Left lung (tissue), 10 donors: Measurements from ENCODE around the gene FAM13A. TPM values are rescaled to one million over a fixed set of nuclear protein-coding genes. Genes with fewer than 3 reads are reported as not detected.

Experiments used
- ATAC-seq: fragments of 200-7000 bp; cut with Tn5 transposase; one replicate; pipeline ENCODE4 v1.9.1; 2020; ENCODE audit warnings: moderate library complexity
- DNase-seq, 4 donors: peaks; one replicate each; pipeline ENCODE4 v3.0.0-alpha.2; 2013 to 2020
- H3K27ac ChIP-seq, 2 donors: fragments of 200-600 bp; sonication (generic) in 1 of 2; one replicate each; pipeline versions ENCODE4 v1.5.0 to v1.8.0; 2020 to 2021
- H3K27me3 ChIP-seq, 2 donors: fragments of 200-600 bp; sonication (generic) in 1 of 2; one replicate each; pipeline versions ENCODE4 v1.5.0 to v1.8.0; 2020 to 2021
- H3K36me3 ChIP-seq, 2 donors: fragments of 200-600 bp; sonication (generic) in 1 of 2; one replicate each; pipeline versions ENCODE4 v1.5.0 to v1.8.0; 2020 to 2021
- H3K4me1 ChIP-seq, 2 donors: fragments of 200-600 bp; one replicate each; pipeline ENCODE4 v1.8.0; 2021
- H3K4me3 ChIP-seq, 2 donors: fragments of 200-600 bp; sonication (generic) in 1 of 2; one replicate each; pipeline versions ENCODE4 v1.5.0 to v1.8.0; 2020 to 2021; ENCODE audit warnings: mild to moderate bottlenecking in 1 of 2
- H3K9me3 ChIP-seq, 2 donors: fragments of 200-600 bp; sonication (generic) in 1 of 2; one replicate each; pipeline versions ENCODE4 v1.5.0 to v1.8.0; 2020 to 2021
- intact Hi-C, 2 donors: fragments of 100-400 bp; cut with DNase I; formaldehyde crosslinking; loops; one replicate each; pipeline versions ENCODE4 v1.11.2 to v1.14.2; 2022
- polyA plus RNA-seq, 6 donors: library from polyadenylated mRNA; unstranded; fragments of 120-200 nt; gene quantifications; one replicate each; pipeline ENCODE4 v1.2.1, GENCODE V29; 2013; ENCODE audit not compliant: insufficient read length in 6 of 6
- total RNA-seq, 2 donors: library from RNA; stranded (reverse); fragmentation: NEBNext Ultra II Directional; extraction: Animal tissue kit (Norgen Biotek cat#: 25700); gene quantifications; one replicate each; pipeline ENCODE4 v1.2.1, GENCODE V29; 2021
- TF ChIP-seq, protein P1 (sequence below), 2 donors: fragments of 200-600 bp; sonication (generic) in 1 of 2; IDR thresholded peaks; one replicate each; pipeline versions ENCODE4 v1.5.0 to v1.8.0; 2021; ENCODE audit warnings: antibody characterized with exemption in 2 of 2
- donor health status: DM: no; HTN: yes; CAD: no.
- donor health status: DM: no; HTN: no; CAD: no.

Gene FAM13A
- total and polyA plus RNA-seq, 8 donors, result 22.2 to 69.5 (median 52.2) TPM

DNA sequence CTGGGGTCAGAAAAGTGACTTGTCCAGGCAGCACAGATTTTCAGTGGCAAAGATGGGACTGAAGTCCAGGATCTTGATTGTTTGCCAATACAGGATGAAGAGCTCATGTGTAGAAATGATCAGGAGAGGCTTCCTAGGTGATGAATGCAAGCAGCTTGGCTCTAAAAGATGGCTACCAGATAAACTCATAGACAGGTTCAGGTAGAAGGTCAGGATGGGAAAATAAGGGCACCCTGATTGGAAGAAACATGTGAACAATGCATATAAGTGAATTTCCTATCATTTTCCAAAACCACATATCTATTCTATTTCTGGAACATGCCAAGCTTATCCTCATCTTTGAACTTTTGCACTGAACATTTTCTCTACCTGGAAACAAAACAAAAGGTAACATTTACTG lies 87.7 kb downstream of the FAM13A start:
- intact Hi-C loops, result no loop called here
- Histone ChIP-seq H3K4me3 (no peak overlapping the region), H3K9me3 (peaks cover 0 to 1% of the 10 kb centered on the region in 2 donors), H3K27ac (no peak overlapping the region), H3K27me3 (no peaks in the 10 kb centered on the region), H3K36me3 (no peaks in the 10 kb centered on the region), H3K4me1 (peaks cover 0 to 6% of the 10 kb centered on the region in 2 donors)
- TF ChIP-seq, protein P1, sequence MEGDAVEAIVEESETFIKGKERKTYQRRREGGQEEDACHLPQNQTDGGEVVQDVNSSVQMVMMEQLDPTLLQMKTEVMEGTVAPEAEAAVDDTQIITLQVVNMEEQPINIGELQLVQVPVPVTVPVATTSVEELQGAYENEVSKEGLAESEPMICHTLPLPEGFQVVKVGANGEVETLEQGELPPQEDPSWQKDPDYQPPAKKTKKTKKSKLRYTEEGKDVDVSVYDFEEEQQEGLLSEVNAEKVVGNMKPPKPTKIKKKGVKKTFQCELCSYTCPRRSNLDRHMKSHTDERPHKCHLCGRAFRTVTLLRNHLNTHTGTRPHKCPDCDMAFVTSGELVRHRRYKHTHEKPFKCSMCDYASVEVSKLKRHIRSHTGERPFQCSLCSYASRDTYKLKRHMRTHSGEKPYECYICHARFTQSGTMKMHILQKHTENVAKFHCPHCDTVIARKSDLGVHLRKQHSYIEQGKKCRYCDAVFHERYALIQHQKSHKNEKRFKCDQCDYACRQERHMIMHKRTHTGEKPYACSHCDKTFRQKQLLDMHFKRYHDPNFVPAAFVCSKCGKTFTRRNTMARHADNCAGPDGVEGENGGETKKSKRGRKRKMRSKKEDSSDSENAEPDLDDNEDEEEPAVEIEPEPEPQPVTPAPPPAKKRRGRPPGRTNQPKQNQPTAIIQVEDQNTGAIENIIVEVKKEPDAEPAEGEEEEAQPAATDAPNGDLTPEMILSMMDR (IDR thresholded peaks at IDR 0.05), result no peak
- ATAC-seq (no peak), DNase-seq (no peak)

DNA sequence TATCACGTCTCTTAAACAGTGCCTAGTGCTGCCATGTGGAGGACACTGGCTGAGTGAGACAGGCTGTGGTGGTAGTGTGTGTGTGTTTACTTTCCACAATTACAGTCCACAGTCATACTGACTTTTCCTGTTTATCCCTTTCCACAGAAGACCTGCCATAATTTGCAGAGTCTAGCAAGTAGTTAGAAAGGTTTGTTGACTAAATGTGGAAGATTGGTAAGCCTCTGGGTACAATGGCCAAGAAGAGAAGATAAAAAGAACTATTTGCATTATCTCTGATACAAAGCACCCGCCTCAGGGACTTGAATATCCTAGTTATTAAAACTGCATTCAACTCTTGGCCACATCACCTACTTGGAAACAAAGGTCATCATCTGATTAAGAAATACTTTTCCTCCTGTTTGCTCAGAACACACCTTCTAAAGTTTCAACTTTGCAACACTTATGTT lies 89.1 kb downstream of the FAM13A start:
- DNase-seq (no peak), ATAC-seq (no peak)
- intact Hi-C loops, result no loop called here
- no peaks in the 10 kb centered on the region for H3K9me3 ChIP-seq
- no peaks in the 10 kb centered on the region for H3K27me3 ChIP-seq
- peaks cover 7 to 20% of the 10 kb centered on the region in 2 donors for H3K4me1 ChIP-seq
- H3K27ac ChIP-seq, result no peak overlapping the region
- H3K36me3 ChIP-seq, result no peaks in the 10 kb centered on the region
- TF ChIP-seq, protein P1 (IDR thresholded peaks at IDR 0.05), result no peak
- no peak overlapping the region for H3K4me3 ChIP-seq

DNA sequence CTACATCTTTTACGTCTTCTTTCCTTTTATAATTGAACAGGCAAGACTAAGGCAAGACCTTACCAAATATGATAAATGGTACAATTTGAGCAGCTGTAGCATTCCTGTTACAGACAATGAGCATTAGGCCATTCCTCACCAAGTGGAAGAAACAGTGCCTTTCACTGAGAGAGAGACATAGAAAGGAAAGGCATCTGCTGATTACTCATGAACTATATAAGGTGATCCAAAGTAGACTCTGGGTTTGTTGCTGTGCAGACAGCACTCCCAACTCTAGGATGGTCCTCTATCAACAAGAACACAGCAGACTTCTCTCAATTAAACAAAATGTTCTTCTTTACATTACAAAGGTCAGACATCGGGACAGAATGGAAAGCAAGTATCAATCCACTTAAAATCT lies 91.9 kb downstream of the FAM13A start:
- H3K4me3 ChIP-seq, result no peak overlapping the region
- H3K9me3 ChIP-seq, result no peaks in the 10 kb centered on the region
- H3K4me1 ChIP-seq, result peaks cover 7 to 41% of the 10 kb centered on the region in 2 donors
- DNase-seq, result no peak
- intact Hi-C loops, result no loop called here
- H3K27me3 ChIP-seq, result no peaks in the 10 kb centered on the region
- ATAC-seq, result no peak
- no peaks in the 10 kb centered on the region for H3K36me3 ChIP-seq
- H3K27ac ChIP-seq, result no peak overlapping the region
- TF ChIP-seq, protein P1 (IDR thresholded peaks at IDR 0.05), result no peak

DNA sequence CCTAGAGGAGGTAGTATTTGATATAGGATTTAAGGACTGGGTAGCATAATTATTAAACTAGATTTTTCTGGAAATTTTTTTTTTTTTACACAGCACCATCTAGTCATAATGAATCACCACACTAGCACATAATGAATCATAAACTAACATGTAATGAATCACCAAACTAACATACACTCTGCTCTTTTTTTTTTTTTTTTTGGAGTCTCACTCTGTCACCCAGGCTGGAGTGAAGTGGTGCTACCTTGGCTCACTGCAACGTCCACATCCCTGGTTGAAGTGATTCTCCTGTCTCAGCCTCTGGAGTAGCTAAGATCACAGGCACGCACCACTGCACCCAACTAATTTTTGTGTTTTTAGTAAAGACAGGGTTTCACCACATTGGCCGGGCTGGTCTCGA lies 92.5 kb downstream of the FAM13A start:
- intact Hi-C loops, result no loop called here
- TF ChIP-seq, protein P1 (IDR thresholded peaks at IDR 0.05), result no peak
- no peak for DNase-seq
- Histone ChIP-seq H3K4me1 (peaks cover 7 to 47% of the 10 kb centered on the region in 2 donors), H3K36me3 (no peaks in the 10 kb centered on the region), H3K27ac (peak overlapping the region in 1 of 2 donors; percentile 21), H3K4me3 (no peak overlapping the region), H3K27me3 (no peaks in the 10 kb centered on the region), H3K9me3 (no peaks in the 10 kb centered on the region)
- ATAC-seq, result peak; percentile 62

DNA sequence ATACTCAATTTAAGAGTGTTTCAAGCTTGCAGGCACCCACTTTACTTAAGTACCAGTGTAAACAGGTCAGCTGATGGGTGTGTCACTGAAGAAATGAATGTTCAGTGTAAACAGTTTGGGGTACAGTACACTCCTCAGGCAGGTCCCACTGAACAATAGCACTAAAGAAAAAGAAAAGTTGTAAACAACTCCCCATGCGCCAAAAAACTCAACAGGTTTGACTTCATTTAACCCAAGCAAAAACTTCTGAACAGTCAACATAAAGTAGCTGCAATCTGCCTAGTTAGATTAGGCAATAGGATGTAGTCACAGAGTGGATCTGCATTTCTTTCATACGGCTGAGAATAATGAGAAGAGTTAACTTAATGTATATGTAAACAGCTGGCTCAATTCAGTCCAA lies 93.2 kb downstream of the FAM13A start:
- intact Hi-C loops, result no loop called here
- TF ChIP-seq, protein P1 (IDR thresholded peaks at IDR 0.05), result no peak
- DNase-seq (no peak), ATAC-seq (peak; percentile 82)
- no peak overlapping the region for H3K4me3 ChIP-seq
- no peaks in the 10 kb centered on the region for H3K9me3 ChIP-seq
- no peaks in the 10 kb centered on the region for H3K36me3 ChIP-seq
- H3K27me3 ChIP-seq, result no peaks in the 10 kb centered on the region
- H3K27ac ChIP-seq, result peak overlapping the region in 1 of 2 donors; percentile 21
- H3K4me1 ChIP-seq, result peaks cover 7 to 52% of the 10 kb centered on the region in 2 donors
